Tibial nerve (tissue), 3 donors: ENCODE results near the gene SPDYC.

Source experiments
- POLR2A ChIP-seq, 2 donors: fragments of 450-650 bp; IDR thresholded peaks; one replicate each; pipeline ENCODE4 v1.6.1; 2017; ENCODE audit warnings: antibody characterized with exemption in 2 of 2, mild to moderate bottlenecking in 2 of 2, moderate library complexity in 2 of 2
- TF ChIP-seq, protein P1 (sequence below), 5 experiments: fragments of 200-600 bp in 3 of 5; fragments of 450-650 bp in 2 of 5; sonication (generic) in 3 of 5; IDR thresholded peaks; one replicate each; pipeline ENCODE4 v1.5.1; 2016 to 2019; ENCODE audit warnings: antibody characterized with exemption in 5 of 5, mild to moderate bottlenecking in 3 of 5, moderate library complexity in 2 of 5

DNA sequence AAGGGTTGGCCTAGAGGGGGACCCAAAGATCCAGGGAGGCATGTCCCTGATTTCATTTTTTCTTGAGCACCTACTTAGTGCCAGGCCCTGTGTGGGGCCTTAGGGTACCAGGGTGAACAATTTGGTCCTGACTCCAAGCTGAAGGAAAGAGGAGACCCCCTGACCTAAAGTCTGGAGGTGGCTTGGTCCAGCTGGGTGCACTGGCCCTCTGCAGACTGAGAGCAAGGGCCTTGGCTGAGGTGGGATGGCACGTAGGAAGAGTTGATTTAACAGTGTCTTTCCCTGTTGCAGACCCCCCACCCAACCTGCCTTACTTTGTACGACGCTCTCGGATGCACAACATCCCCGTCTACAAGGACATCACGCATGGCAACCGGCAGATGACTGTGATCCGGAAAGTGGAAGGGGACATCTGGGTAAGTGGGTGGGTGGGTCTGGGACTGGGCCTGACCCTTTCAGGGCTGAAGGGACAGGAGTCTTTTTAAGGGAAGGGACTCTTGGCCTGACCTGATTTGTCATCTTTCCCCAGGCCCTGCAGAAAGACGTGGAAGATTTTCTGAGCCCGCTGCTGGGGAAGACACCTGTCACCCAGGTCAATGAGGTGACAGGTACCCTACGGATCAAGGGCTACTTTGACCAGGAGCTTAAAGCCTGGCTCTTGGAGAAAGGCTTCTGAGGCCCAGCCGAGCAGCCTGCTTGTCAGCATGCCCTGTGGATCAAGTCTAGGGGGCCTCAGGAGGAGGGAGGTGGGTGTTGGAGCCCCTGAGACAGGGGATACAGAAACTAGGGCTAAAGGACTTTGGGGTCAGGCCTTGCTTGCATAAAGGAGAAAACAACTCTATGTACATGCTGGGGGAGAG, 44.6 kb upstream of the SPDYC start:
- TF ChIP-seq, protein P1, sequence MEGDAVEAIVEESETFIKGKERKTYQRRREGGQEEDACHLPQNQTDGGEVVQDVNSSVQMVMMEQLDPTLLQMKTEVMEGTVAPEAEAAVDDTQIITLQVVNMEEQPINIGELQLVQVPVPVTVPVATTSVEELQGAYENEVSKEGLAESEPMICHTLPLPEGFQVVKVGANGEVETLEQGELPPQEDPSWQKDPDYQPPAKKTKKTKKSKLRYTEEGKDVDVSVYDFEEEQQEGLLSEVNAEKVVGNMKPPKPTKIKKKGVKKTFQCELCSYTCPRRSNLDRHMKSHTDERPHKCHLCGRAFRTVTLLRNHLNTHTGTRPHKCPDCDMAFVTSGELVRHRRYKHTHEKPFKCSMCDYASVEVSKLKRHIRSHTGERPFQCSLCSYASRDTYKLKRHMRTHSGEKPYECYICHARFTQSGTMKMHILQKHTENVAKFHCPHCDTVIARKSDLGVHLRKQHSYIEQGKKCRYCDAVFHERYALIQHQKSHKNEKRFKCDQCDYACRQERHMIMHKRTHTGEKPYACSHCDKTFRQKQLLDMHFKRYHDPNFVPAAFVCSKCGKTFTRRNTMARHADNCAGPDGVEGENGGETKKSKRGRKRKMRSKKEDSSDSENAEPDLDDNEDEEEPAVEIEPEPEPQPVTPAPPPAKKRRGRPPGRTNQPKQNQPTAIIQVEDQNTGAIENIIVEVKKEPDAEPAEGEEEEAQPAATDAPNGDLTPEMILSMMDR (IDR thresholded peaks at IDR 0.05), result no peak
- TF ChIP-seq POLR2A (IDR thresholded peaks at IDR 0.05), result no peak
